Progenitor cell of endocrine pancreas (in vitro differentiated cells): ENCODE measurements around the gene DCAF11. TPM values are rescaled to one million over a fixed set of nuclear protein-coding genes. Genes with fewer than 3 reads are reported as not detected.

Experiments used
- DNase-seq: peaks from one replicate; pipeline ENCODE4 v3.0.0; 2021; ENCODE audit warnings: low spot score; ENCODE audit not compliant: unreplicated experiment
- H3K27ac Mint-ChIP-seq: 2 replicates; pipeline ENCODE4 v1.8.0; 2021; ENCODE audit warnings: mild to moderate bottlenecking, moderate library complexity, mixed read lengths
- H3K27me3 Mint-ChIP-seq: 2 replicates; pipeline ENCODE4 v1.8.0; 2021; ENCODE audit warnings: mixed read lengths
- H3K36me3 Mint-ChIP-seq: 2 replicates; pipeline ENCODE4 v1.8.0; 2022; ENCODE audit warnings: mixed read lengths; ENCODE audit not compliant: insufficient read depth
- H3K4me1 Mint-ChIP-seq: 2 replicates; pipeline ENCODE4 v1.8.0; 2021; ENCODE audit warnings: low read depth, mixed read lengths
- H3K4me3 Mint-ChIP-seq: 2 replicates; pipeline ENCODE4 v1.8.0; 2021; ENCODE audit warnings: low read depth, mild to moderate bottlenecking, moderate library complexity, mixed read lengths
- H3K9me3 Mint-ChIP-seq: 2 replicates; pipeline ENCODE4 v1.8.0; 2021; ENCODE audit warnings: low read depth, mixed read lengths
- long read RNA-seq: library from polyadenylated mRNA; unstranded; transcript quantifications from one replicate; pipeline ENCODE4 v2.0.0, GENCODE V29; 2020
- total RNA-seq: library from RNA; stranded (reverse); gene quantifications from 2 replicates; pipeline ENCODE4 v1.2.1, GENCODE V29; 2021
- TF ChIP-seq, protein P1 (sequence below): fragments of 200-600 bp; sonication (generic); IDR thresholded peaks from one replicate; pipeline ENCODE4 v1.5.0; 2021; ENCODE audit warnings: antibody characterized with exemption, mild to moderate bottlenecking; ENCODE audit not compliant: unreplicated experiment

DCAF11 gene
- 79.7 and 80.9 TPM in 2 replicates for total RNA-seq
- long read RNA-seq, full-length matches to known transcripts, result 82 of 227 reads
- long read RNA-seq, partial matches to known transcripts, result 75 of 227 reads
- long read RNA-seq, other reads (novel, unspliced or antisense), result 70 of 227 reads

DNA sequence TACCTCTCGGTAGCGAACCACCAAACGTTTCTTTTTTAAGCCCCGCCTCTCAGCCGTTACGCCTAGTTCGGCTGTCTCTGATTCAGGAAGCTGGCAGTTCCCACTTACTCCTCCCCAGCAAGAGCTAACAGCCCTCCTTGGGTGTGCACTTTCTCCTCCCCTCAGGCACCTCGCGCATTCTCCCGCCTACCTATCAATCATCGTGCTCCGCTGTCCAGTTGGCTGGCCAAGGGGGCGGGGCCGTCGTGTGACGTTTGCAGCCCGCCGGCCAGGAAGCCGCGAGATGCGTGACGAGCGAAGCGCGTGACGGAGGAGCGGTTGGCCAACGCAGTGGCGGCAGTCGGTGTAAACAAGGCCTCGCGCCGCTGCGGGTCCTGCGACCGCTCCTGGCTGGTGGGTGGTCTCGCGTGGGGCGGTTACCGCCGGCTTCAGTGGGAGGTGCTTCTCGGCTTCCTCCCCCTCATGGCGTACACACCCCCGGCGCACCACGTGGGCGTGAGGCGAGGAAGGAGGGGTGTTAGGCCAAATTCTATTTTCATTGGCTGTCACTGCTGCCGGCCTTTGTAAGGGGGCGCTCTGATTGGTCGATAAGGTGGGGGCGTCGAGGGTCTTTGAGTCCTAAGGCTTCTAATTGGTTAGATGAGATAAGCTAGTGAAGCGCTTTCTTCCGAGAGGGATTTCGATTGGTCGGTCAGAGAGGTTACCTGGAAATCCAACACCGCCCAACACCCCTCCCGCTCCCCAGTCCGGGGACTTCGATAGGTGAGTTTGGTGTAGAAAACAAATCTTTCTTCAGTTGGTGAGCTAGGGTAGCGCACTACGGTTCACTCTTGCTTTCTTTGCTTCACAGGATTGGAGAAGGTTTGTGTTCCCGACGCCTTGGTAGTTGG, at the start of gene DCAF11, which contains the start of gene NRL:
DCAF11 (plus strand) TSS at position 246 of the 890 bp plus-strand sequence. CDS start 818 bp downstream, outside the sequence.
NRL (minus strand) TSS at position 418 of the 890 bp plus-strand sequence. CDS start 32,101 bp downstream, outside the sequence.
- Mint-ChIP-seq H3K27ac (peak within 1 kb of the TSS; percentile 99), H3K27me3 (no peaks in the 10 kb centered on the region), H3K4me3 (peak within 1 kb of the TSS; percentile 89), H3K4me1 (peaks cover 17% of the 10 kb centered on the region), H3K9me3 (no peaks in the 10 kb centered on the region), H3K36me3 (peaks cover 13% of the 10 kb centered on the region)
- TF ChIP-seq, protein P1, sequence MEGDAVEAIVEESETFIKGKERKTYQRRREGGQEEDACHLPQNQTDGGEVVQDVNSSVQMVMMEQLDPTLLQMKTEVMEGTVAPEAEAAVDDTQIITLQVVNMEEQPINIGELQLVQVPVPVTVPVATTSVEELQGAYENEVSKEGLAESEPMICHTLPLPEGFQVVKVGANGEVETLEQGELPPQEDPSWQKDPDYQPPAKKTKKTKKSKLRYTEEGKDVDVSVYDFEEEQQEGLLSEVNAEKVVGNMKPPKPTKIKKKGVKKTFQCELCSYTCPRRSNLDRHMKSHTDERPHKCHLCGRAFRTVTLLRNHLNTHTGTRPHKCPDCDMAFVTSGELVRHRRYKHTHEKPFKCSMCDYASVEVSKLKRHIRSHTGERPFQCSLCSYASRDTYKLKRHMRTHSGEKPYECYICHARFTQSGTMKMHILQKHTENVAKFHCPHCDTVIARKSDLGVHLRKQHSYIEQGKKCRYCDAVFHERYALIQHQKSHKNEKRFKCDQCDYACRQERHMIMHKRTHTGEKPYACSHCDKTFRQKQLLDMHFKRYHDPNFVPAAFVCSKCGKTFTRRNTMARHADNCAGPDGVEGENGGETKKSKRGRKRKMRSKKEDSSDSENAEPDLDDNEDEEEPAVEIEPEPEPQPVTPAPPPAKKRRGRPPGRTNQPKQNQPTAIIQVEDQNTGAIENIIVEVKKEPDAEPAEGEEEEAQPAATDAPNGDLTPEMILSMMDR, result no peak
- DNase-seq, result peak; percentile 95

DNA sequence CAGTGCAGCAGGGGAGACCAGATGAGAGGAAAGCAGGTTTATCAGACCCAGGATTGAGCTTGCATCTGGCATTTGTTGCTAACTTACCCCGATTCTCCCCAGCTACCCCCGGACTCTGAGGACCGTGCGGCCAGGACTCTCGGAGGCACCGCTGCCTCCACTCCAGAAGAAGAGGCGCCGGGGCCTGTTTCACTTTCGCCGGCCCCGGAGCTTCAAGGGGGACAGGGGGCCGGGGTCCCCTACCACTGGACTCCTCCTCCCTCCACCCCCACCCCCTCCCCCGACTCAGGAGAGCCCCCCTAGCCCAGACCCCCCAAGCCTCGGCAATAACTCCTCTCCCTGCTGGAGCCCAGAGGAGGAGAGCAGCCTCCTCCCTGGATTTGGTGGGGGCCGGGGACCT, 49.7 kb upstream of the DCAF11 start:
- no peaks in the 10 kb centered on the region for H3K36me3 Mint-ChIP-seq
- peaks cover 5% of the 10 kb centered on the region for H3K4me1 Mint-ChIP-seq
- TF ChIP-seq, protein P1, result no peak
- no peaks in the 10 kb centered on the region for H3K9me3 Mint-ChIP-seq
- no peak for DNase-seq
- no peak overlapping the region for H3K27ac Mint-ChIP-seq
- no peak overlapping the region for H3K4me3 Mint-ChIP-seq
- H3K27me3 Mint-ChIP-seq, result peaks cover 4% of the 10 kb centered on the region

DNA sequence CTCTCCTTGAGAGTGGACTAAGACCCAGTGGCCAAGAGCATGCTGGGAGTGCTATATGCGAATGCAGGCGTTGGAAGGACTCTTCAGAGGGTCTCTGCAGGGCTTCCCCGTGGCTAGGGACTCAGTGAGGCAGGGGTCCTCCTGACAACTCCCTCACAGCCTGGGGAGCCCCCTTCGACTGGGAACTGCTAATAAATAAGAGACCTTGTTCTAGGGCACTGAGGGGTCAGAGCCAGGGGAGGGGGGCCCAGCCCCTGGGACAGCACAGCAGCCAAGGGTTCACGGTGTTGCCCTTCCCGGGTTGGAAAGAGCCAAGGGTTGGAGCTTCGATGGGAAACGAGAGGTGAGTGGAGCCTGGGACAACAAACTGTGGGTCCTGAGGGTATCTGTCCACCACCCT, 49.2 kb upstream of the DCAF11 start:
- H3K4me1 Mint-ChIP-seq, result peaks cover 5% of the 10 kb centered on the region
- H3K36me3 Mint-ChIP-seq, result no peaks in the 10 kb centered on the region
- no peak for DNase-seq
- TF ChIP-seq, protein P1, result no peak
- H3K4me3 Mint-ChIP-seq, result no peak overlapping the region
- no peak overlapping the region for H3K27ac Mint-ChIP-seq
- no peaks in the 10 kb centered on the region for H3K9me3 Mint-ChIP-seq
- peaks cover 8% of the 10 kb centered on the region for H3K27me3 Mint-ChIP-seq

DNA sequence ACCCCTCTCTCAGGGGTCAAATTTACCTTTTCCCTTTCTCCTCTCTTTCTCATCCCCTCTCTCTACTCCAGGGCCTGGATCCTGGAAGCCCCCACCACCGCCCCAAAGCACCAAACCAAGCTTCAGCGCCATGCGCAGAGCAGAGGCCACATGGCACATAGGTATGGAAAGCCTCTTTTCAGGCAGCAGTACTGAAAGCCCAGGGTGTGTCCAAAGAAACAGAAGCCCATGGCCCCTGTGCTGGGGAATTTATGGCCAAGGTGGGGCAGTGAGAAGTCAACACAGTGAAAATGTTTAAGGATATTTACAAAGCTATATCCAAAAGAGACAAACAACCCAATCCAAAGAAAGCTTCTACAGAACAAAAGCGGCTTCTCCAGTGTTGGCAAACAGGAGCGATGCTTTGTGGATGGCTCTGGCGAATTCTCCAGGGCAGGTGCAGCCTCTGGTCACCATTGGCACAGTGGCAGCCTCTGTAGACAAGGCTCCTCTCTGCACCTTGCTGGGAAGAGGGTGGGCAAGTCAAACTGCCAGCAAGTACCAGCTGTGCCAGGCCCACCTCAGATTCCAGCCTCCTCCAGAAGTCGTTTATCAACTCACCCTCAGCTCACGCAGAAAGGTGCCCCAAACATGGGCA, 48.0 kb upstream of the DCAF11 start:
- peaks cover 13% of the 10 kb centered on the region for H3K27me3 Mint-ChIP-seq
- H3K27ac Mint-ChIP-seq, result no peak overlapping the region
- DNase-seq, result no peak
- H3K4me1 Mint-ChIP-seq, result peaks cover 3% of the 10 kb centered on the region
- H3K4me3 Mint-ChIP-seq, result no peak overlapping the region
- TF ChIP-seq, protein P1, result no peak
- H3K36me3 Mint-ChIP-seq, result no peaks in the 10 kb centered on the region
- no peaks in the 10 kb centered on the region for H3K9me3 Mint-ChIP-seq
